GM23338 (cell line): ENCODE measurements around the gene PAXX.

ENCODE experiments used
- CREB1 ChIP-seq: fragments of 250-450 bp; sonication (Bioruptor Pico); IDR thresholded peaks from 2 replicates; pipeline ENCODE4 v1.5.0; 2020; ENCODE audit warnings: low read depth, mild to moderate bottlenecking, moderate library complexity
- EZH2 ChIP-seq: fragments of 200-600 bp; sonication (generic); IDR thresholded peaks from one replicate; pipeline ENCODE4 v1.8.0; 2017; ENCODE audit warnings: antibody characterized with exemption, mild to moderate bottlenecking, low read depth; ENCODE audit not compliant: unreplicated experiment
- EZH2phosphoT487 ChIP-seq: fragments of 200-600 bp; sonication (generic); IDR thresholded peaks from one replicate; pipeline ENCODE4 v1.8.1; 2018; ENCODE audit warnings: antibody characterized with exemption; ENCODE audit not compliant: unreplicated experiment
- JUNB ChIP-seq: IDR thresholded peaks from one replicate; pipeline ENCODE4 v1.6.1; 2016; ENCODE audit warnings: antibody characterized with exemption; ENCODE audit not compliant: unreplicated experiment
- NANOG ChIP-seq: IDR thresholded peaks from 2 replicates; pipeline ENCODE4 v1.6.1; 2016; ENCODE audit warnings: antibody characterized with exemption, borderline replicate concordance
- POLR2AphosphoS5 ChIP-seq: IDR thresholded peaks from 2 replicates; pipeline ENCODE4 v1.6.1; 2016; ENCODE audit warnings: antibody characterized with exemption, low read depth
- STAT1 ChIP-seq: IDR thresholded peaks from one replicate; pipeline ENCODE4 v1.6.1; 2016; ENCODE audit warnings: antibody characterized with exemption; ENCODE audit not compliant: unreplicated experiment
- ZNF114 ChIP-seq: fragments of 250-450 bp; sonication (Bioruptor Pico); IDR thresholded peaks from 2 replicates; pipeline ENCODE4 v1.5.0; 2020; ENCODE audit warnings: mild to moderate bottlenecking, moderate library complexity
- TF ChIP-seq, protein P1 (sequence below), 2 experiments: fragments of 200-600 bp in 1 of 2; sonication (generic) in 1 of 2; conservative IDR thresholded peaks; 2 replicates each; pipeline versions ENCODE4 v1.5.1 to v1.6.1; 2016 to 2017; ENCODE audit warnings: antibody characterized with exemption in 2 of 2, low read depth in 2 of 2, mild to moderate bottlenecking in 2 of 2, moderate library complexity in 1 of 2
- TF ChIP-seq, protein P2 (sequence below): IDR thresholded peaks from one replicate; pipeline ENCODE4 v1.6.1; 2018; ENCODE audit warnings: antibody characterized with exemption; ENCODE audit not compliant: unreplicated experiment
- TF ChIP-seq, protein P3 (sequence below): IDR thresholded peaks from 2 replicates; pipeline ENCODE4 v1.6.1; 2016; ENCODE audit warnings: antibody characterized with exemption
- TF ChIP-seq, protein P4 (sequence below): fragments of 250-450 bp; sonication (Bioruptor Pico); IDR thresholded peaks from 2 replicates; pipeline ENCODE4 v1.5.0; 2020; ENCODE audit warnings: mild to moderate bottlenecking, moderate library complexity

DNA sequence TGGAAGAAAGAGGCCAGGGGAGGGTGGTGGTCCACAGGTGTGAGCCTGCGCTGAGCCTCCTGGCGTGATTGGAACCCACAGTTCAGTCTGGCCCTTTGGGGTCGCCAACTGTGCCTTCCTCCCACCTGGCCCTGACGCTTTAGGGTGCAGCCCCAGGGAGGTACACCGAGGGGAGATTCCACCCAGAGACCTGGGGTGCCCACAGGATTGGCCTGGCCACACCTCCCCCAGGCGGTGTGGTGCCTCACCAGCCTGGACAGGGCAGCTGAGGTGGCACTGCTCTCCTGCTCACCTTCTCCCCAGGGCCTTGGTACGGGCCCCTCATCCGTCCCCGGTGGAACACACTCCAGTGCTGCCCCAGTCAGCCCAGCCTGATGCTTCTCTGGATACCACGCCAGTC, 5.1 kb downstream of the PAXX start:
- TF ChIP-seq, protein P1, sequence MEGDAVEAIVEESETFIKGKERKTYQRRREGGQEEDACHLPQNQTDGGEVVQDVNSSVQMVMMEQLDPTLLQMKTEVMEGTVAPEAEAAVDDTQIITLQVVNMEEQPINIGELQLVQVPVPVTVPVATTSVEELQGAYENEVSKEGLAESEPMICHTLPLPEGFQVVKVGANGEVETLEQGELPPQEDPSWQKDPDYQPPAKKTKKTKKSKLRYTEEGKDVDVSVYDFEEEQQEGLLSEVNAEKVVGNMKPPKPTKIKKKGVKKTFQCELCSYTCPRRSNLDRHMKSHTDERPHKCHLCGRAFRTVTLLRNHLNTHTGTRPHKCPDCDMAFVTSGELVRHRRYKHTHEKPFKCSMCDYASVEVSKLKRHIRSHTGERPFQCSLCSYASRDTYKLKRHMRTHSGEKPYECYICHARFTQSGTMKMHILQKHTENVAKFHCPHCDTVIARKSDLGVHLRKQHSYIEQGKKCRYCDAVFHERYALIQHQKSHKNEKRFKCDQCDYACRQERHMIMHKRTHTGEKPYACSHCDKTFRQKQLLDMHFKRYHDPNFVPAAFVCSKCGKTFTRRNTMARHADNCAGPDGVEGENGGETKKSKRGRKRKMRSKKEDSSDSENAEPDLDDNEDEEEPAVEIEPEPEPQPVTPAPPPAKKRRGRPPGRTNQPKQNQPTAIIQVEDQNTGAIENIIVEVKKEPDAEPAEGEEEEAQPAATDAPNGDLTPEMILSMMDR (conservative IDR thresholded peaks at IDR 0.05; ENCODE audit: low read depth in 2 of 2), result no peak
- TF ChIP-seq POLR2AphosphoS5 (no peak), EZH2phosphoT487 (no peak), JUNB (no peak), EZH2 (no peak), ZNF114 (CRISPR knock-in tag) (no peak), CREB1 (no peak), NANOG (no peak), STAT1 (no peak)
- TF ChIP-seq, protein P2, sequence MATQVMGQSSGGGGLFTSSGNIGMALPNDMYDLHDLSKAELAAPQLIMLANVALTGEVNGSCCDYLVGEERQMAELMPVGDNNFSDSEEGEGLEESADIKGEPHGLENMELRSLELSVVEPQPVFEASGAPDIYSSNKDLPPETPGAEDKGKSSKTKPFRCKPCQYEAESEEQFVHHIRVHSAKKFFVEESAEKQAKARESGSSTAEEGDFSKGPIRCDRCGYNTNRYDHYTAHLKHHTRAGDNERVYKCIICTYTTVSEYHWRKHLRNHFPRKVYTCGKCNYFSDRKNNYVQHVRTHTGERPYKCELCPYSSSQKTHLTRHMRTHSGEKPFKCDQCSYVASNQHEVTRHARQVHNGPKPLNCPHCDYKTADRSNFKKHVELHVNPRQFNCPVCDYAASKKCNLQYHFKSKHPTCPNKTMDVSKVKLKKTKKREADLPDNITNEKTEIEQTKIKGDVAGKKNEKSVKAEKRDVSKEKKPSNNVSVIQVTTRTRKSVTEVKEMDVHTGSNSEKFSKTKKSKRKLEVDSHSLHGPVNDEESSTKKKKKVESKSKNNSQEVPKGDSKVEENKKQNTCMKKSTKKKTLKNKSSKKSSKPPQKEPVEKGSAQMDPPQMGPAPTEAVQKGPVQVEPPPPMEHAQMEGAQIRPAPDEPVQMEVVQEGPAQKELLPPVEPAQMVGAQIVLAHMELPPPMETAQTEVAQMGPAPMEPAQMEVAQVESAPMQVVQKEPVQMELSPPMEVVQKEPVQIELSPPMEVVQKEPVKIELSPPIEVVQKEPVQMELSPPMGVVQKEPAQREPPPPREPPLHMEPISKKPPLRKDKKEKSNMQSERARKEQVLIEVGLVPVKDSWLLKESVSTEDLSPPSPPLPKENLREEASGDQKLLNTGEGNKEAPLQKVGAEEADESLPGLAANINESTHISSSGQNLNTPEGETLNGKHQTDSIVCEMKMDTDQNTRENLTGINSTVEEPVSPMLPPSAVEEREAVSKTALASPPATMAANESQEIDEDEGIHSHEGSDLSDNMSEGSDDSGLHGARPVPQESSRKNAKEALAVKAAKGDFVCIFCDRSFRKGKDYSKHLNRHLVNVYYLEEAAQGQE, result no peak
- TF ChIP-seq, protein P3, sequence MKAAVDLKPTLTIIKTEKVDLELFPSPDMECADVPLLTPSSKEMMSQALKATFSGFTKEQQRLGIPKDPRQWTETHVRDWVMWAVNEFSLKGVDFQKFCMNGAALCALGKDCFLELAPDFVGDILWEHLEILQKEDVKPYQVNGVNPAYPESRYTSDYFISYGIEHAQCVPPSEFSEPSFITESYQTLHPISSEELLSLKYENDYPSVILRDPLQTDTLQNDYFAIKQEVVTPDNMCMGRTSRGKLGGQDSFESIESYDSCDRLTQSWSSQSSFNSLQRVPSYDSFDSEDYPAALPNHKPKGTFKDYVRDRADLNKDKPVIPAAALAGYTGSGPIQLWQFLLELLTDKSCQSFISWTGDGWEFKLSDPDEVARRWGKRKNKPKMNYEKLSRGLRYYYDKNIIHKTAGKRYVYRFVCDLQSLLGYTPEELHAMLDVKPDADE, result no peak
- TF ChIP-seq, protein P4, sequence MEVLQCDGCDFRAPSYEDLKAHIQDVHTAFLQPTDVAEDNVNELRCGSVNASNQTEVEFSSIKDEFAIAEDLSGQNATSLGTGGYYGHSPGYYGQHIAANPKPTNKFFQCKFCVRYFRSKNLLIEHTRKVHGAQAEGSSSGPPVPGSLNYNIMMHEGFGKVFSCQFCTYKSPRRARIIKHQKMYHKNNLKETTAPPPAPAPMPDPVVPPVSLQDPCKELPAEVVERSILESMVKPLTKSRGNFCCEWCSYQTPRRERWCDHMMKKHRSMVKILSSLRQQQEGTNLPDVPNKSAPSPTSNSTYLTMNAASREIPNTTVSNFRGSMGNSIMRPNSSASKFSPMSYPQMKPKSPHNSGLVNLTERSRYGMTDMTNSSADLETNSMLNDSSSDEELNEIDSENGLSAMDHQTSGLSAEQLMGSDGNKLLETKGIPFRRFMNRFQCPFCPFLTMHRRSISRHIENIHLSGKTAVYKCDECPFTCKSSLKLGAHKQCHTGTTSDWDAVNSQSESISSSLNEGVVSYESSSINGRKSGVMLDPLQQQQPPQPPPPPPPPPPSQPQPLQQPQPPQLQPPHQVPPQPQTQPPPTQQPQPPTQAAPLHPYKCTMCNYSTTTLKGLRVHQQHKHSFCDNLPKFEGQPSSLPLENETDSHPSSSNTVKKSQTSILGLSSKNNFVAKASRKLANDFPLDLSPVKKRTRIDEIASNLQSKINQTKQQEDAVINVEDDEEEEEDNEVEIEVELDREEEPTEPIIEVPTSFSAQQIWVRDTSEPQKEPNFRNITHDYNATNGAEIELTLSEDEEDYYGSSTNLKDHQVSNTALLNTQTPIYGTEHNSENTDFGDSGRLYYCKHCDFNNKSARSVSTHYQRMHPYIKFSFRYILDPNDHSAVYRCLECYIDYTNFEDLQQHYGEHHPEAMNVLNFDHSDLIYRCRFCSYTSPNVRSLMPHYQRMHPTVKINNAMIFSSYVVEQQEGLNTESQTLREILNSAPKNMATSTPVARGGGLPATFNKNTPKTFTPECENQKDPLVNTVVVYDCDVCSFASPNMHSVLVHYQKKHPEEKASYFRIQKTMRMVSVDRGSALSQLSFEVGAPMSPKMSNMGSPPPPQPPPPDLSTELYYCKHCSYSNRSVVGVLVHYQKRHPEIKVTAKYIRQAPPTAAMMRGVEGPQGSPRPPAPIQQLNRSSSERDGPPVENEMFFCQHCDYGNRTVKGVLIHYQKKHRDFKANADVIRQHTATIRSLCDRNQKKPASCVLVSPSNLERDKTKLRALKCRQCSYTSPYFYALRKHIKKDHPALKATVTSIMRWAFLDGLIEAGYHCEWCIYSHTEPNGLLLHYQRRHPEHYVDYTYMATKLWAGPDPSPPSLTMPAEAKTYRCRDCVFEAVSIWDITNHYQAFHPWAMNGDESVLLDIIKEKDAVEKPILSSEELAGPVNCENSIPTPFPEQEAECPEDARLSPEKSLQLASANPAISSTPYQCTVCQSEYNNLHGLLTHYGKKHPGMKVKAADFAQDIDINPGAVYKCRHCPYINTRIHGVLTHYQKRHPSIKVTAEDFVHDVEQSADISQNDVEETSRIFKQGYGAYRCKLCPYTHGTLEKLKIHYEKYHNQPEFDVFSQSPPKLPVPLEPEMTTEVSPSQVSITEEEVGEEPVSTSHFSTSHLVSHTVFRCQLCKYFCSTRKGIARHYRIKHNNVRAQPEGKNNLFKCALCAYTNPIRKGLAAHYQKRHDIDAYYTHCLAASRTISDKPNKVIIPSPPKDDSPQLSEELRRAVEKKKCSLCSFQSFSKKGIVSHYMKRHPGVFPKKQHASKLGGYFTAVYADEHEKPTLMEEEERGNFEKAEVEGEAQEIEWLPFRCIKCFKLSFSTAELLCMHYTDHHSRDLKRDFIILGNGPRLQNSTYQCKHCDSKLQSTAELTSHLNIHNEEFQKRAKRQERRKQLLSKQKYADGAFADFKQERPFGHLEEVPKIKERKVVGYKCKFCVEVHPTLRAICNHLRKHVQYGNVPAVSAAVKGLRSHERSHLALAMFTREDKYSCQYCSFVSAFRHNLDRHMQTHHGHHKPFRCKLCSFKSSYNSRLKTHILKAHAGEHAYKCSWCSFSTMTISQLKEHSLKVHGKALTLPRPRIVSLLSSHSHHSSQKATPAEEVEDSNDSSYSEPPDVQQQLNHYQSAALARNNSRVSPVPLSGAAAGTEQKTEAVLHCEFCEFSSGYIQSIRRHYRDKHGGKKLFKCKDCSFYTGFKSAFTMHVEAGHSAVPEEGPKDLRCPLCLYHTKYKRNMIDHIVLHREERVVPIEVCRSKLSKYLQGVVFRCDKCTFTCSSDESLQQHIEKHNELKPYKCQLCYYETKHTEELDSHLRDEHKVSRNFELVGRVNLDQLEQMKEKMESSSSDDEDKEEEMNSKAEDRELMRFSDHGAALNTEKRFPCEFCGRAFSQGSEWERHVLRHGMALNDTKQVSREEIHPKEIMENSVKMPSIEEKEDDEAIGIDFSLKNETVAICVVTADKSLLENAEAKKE, result no peak
